K562 (cell line): ENCODE measurements around the gene RNF141. TPM values are rescaled to one million over a fixed set of nuclear protein-coding genes. Genes with fewer than 3 reads are reported as not detected.

Experiments used
- ATAC-seq: fragments of 200-7000 bp; cut with Tn5 transposase; 3 replicates; pipeline ENCODE4 v1.9.1; 2020; ENCODE audit warnings: moderate library complexity
- BruUV-seq: library from RNA; stranded (reverse); fragments of 400-500 nt; replicated peaks from 2 replicates; lab custom pipeline; 2021; lab: Mats Ljungman, UMichigan
- CTCF ChIA-PET: fragments of 300-600 bp; formaldehyde crosslinking; extraction: SDS; loops from one replicate; lab custom pipeline; 2021; ENCODE audit warnings: low intra/inter-chr PET ratio; lab: Yijun Ruan, JAX
- POLR2A ChIA-PET: fragments of 300-600, 350-650 bp; sonication (Branson Sonifier 250); formaldehyde crosslinking; extraction: SDS; loops from one replicate; lab custom pipeline; 2021; ENCODE audit warnings: antibody characterized with exemption, inconsistent platforms; lab: Yijun Ruan, JAX
- DNase-seq, 4 experiments: peaks; one replicate each; pipeline versions ENCODE4 v3.0.0 to v3.0.0-alpha.2; 2011 to 2018; ENCODE audit warnings: low spot score in 3 of 4, mixed read lengths in 3 of 4; ENCODE audit errors: extremely low read depth in 1 of 4
- FAIRE-seq: peaks from 2 replicates; lab custom pipeline; 2011; peaks lifted over from hg19 to GRCh38; lab: Jason Lieb, UNC
- H2AFZ ChIP-seq: 2 replicates; pipeline ENCODE4 v1.6.0; 2011; ENCODE audit warnings: low read depth, low read length, control low read depth, inconsistent platforms
- H3K27ac ChIP-seq: fragments of 200-600 bp; 3 replicates; pipeline ENCODE4 v1.8.0; 2011; ENCODE audit warnings: low read depth, mild to moderate bottlenecking, control low read depth, inconsistent platforms, low read length, moderate library complexity, mixed read lengths; ENCODE audit errors: extremely low read depth
- H3K27me3 ChIP-seq, 2 experiments: fragments of 300-600 bp in 1 of 2; 2 replicates in 1 of 2; 3 replicates in 1 of 2; pipeline versions ENCODE4 v1.6.0 to v1.8.0; 2011; ENCODE audit warnings: inconsistent platforms in 2 of 2, low read length in 2 of 2, mild to moderate bottlenecking in 1 of 2, mixed read lengths in 1 of 2, moderate library complexity in 1 of 2; ENCODE audit not compliant: control insufficient read depth in 2 of 2, insufficient read depth in 2 of 2
- H3K36me3 ChIP-seq: fragments of 300-600 bp; 3 replicates; pipeline ENCODE4 v1.8.0; 2011; ENCODE audit warnings: mild to moderate bottlenecking, low read length, inconsistent platforms; ENCODE audit not compliant: control insufficient read depth, insufficient read depth
- H3K4me1 ChIP-seq, 2 experiments: fragments of 200-600 bp in 1 of 2; replicated peaks in 1 of 2; 2 replicates in 1 of 2; 3 replicates in 1 of 2; pipeline versions ENCODE4 v1.5.1 to v1.8.0; 2011; ENCODE audit warnings: inconsistent platforms in 2 of 2, low read length in 2 of 2, mild to moderate bottlenecking in 1 of 2, mixed read lengths in 1 of 2, moderate library complexity in 1 of 2; ENCODE audit not compliant: control insufficient read depth in 2 of 2, insufficient read depth in 2 of 2
- H3K4me2 ChIP-seq: 2 replicates; pipeline ENCODE4 v1.6.1; 2011; ENCODE audit warnings: low read length, control low read depth, inconsistent platforms, mixed read lengths; ENCODE audit not compliant: insufficient read depth
- H3K4me3 ChIP-seq: fragments of 200-600 bp; sonication (generic), shearing (Covaris generic); 2 replicates; pipeline ENCODE4 v1.5.1; 2016; ENCODE audit warnings: control low read depth, inconsistent platforms
- H3K79me2 ChIP-seq: fragments of 200-600 bp; 3 replicates; pipeline ENCODE4 v1.8.0; 2011; ENCODE audit warnings: low read length, inconsistent platforms; ENCODE audit not compliant: control insufficient read depth, insufficient read depth
- H3K9ac ChIP-seq, 2 experiments: 2 replicates each; pipeline versions ENCODE4 v1.6.0 to v1.6.1; 2011; ENCODE audit warnings: low read depth in 2 of 2, low read length in 2 of 2, control low read depth in 1 of 2, inconsistent platforms in 1 of 2, mild to moderate bottlenecking in 1 of 2, mixed read lengths in 1 of 2; ENCODE audit not compliant: insufficient read depth in 1 of 2
- H3K9me1 ChIP-seq: one replicate; pipeline ENCODE4 v1.6.0; 2011; ENCODE audit warnings: inconsistent platforms, mild to moderate bottlenecking, low read length, moderate library complexity; ENCODE audit not compliant: control insufficient read depth, insufficient read depth
- H3K9me3 ChIP-seq: replicated peaks from 2 replicates; pipeline ENCODE4 v1.5.1; 2011; ENCODE audit warnings: low read depth, low read length, inconsistent platforms; ENCODE audit not compliant: control insufficient read depth, insufficient read depth
- H4K20me1 ChIP-seq: replicated peaks from 2 replicates; pipeline ENCODE4 v1.6.1; 2011; ENCODE audit warnings: low read length, inconsistent platforms, mixed read lengths; ENCODE audit not compliant: control insufficient read depth, insufficient read depth
- BRD4 ChIP-seq: fragments of 200-600 bp; sonication (generic); IDR thresholded peaks from 2 replicates; pipeline ENCODE4 v1.6.1; 2017; ENCODE audit warnings: inconsistent platforms
- ETV1 ChIP-seq: fragments of 450-650 bp; conservative IDR thresholded peaks from 2 replicates; pipeline ENCODE4 v1.6.1; 2016; ENCODE audit warnings: missing genetic modification characterization, control low read depth, low read depth, missing compliant biosample characterization
- FOXK1 ChIP-seq: sonication (generic); formaldehyde crosslinking; IDR thresholded peaks from 2 replicates; pipeline ENCODE4 v1.8.0; 2022; ENCODE audit warnings: missing genetic modification reagents, mild to moderate bottlenecking, borderline replicate concordance
- IRF2 ChIP-seq: sonication (generic); formaldehyde crosslinking; IDR thresholded peaks from 2 replicates; pipeline ENCODE4 v1.8.1; 2022; ENCODE audit warnings: mild to moderate bottlenecking, missing genetic modification reagents
- LEF1 ChIP-seq: fragments of 450-650 bp; IDR thresholded peaks from 2 replicates; pipeline ENCODE4 v1.6.1; 2016; ENCODE audit warnings: mild to moderate bottlenecking
- NFIC ChIP-seq: fragments of 450-650 bp; IDR thresholded peaks from 2 replicates; pipeline ENCODE4 v1.6.1; 2017; ENCODE audit warnings: mild to moderate bottlenecking, inconsistent platforms
- NUFIP1 ChIP-seq: fragments of 450-650 bp; IDR thresholded peaks from 2 replicates; pipeline ENCODE4 v1.6.1; 2018; ENCODE audit not compliant: partially characterized antibody
- RBFOX2 ChIP-seq: fragments of 200-400 bp; formaldehyde crosslinking; IDR thresholded peaks from 2 replicates; pipeline ENCODE4 v1.6.1; 2017; ENCODE audit warnings: low read depth, mild to moderate bottlenecking, low read length, moderate library complexity
- RBM39 ChIP-seq: fragments of 200-400 bp; formaldehyde crosslinking; optimal IDR thresholded peaks from 2 replicates; pipeline ENCODE3; 2018; ENCODE audit warnings: low read depth, low read length
- ZNF175 ChIP-seq: fragments of 200-800 bp; sonication (Bioruptor generic); IDR thresholded peaks from 2 replicates; pipeline ENCODE4 v1.6.1; 2016; ENCODE audit warnings: low read depth, mild to moderate bottlenecking, missing genetic modification characterization, missing compliant biosample characterization
- ZNF212 ChIP-seq: fragments of 450-650 bp; formaldehyde crosslinking; IDR thresholded peaks from 2 replicates; pipeline ENCODE4 v1.4.0; 2020; ENCODE audit warnings: mild to moderate bottlenecking
- ZNF354B ChIP-seq: fragments of 250-450 bp; sonication (Bioruptor Pico); IDR thresholded peaks from 2 replicates; pipeline ENCODE4 v1.4.0; 2020
- WGBS: fragments of 100-300 bp; shearing (Covaris generic); methylation state at CpG from one replicate; pipeline ENCODE4 v1.1.6; 2016; ENCODE audit warnings: low coverage, mixed read lengths; ENCODE audit not compliant: insufficient coverage; ENCODE audit errors: missing lambda C conversion rate; 5-methylcytosine and 5-hydroxymethylcytosine counted together
- in situ Hi-C: fragments of 300-500 bp; cut with MboI; formaldehyde crosslinking; loops from 4 replicates; pipeline ENCODE4 v1.15.0; 2018; ENCODE audit warnings: inconsistent platforms, mixed read lengths
- intact Hi-C: fragments of 100-400 bp; cut with micrococcal nuclease; formaldehyde crosslinking; loops from 2 replicates; pipeline ENCODE4 v1.14.2; 2022
- polyA plus RNA-seq, 8 experiments: library from polyadenylated mRNA; depleted of rRNA in 4 of 8; stranded (reverse) in 5 of 8; unstranded in 3 of 8; fragments of >200 nt; fragmentation: Nextera tagmentation in 2 of 8; fragmentation: Illumina TruSeq in 1 of 8; extraction: Ambion mirVana in 2 of 8; extraction: Trizol in 1 of 8; gene quantifications; 2 replicates each; pipeline versions ENCODE4 v1.2.1 to v1.2.3, GENCODE V29; 2011 to 2014; ENCODE audit warnings: inconsistent platforms in 1 of 8, missing spikeins in 1 of 8
- total RNA-seq, 7 experiments: library from RNA; depleted of rRNA in 6 of 7; stranded (reverse); fragments of >200 nt in 6 of 7; fragmentation: Illumina TruSeq in 2 of 7; extraction: Trizol in 2 of 7; gene quantifications; 2 replicates each; pipeline versions ENCODE4 v1.2.1 to v1.2.3, GENCODE V29; 2011 to 2021; ENCODE audit warnings: low replicate concordance in 1 of 7
- TF ChIP-seq, protein P1 (sequence below): IDR thresholded peaks from 2 replicates; pipeline ENCODE4 v1.6.1; 2011; ENCODE audit warnings: borderline replicate concordance, low read depth, mild to moderate bottlenecking, moderate library complexity, low read length; ENCODE audit not compliant: insufficient read depth, poor library complexity, severe bottlenecking
- TF ChIP-seq, protein P2 (sequence below): fragments of 250-450 bp; sonication (Bioruptor Pico); IDR thresholded peaks from 2 replicates; pipeline ENCODE4 v1.5.1; 2021; ENCODE audit warnings: mild to moderate bottlenecking
- TF ChIP-seq, protein P3 (sequence below): fragments of 200-800 bp; sonication (Bioruptor generic); IDR thresholded peaks from 2 replicates; pipeline ENCODE4 v1.6.1; 2017; ENCODE audit warnings: missing genetic modification characterization, missing compliant biosample characterization
- TF ChIP-seq, protein P4 (sequence below): fragments of 450-650 bp; IDR thresholded peaks from 2 replicates; pipeline ENCODE4 v1.6.1; 2016; ENCODE audit warnings: missing biosample characterization, missing genetic modification characterization

Gene RNF141
- total and polyA plus RNA-seq, 9 of the 15 experiments (the other 6 are each of a cell fraction or from before 2014, with no cell fraction given) = 9.7 to 51.9 (median 18.9) TPM

DNA sequence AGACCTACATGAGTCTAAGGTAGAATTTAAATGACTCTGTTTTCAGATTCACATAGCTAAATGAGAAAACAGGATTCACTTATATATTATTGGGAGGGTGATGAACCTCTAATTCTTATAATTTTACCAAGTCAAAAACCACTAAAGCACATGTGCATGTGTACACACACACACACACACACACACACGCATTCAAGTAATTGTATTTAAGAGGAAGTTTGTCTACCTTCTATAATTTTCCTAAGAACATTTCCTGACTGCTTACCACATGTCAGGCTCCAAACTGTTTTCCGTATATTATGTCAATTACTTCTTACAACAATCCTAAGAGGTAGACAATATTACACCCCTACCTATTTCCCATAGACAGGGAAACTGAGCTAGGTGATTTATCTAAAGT, 6.7 kb downstream of the RNF141 start:
- H3K4me1 ChIP-seq = peaks cover 0 to 6% of the 10 kb centered on the region in 2 experiments; a peak in 2 of 5 replicates
- no peak overlapping the region for H3K9ac ChIP-seq
- DNase-seq = no peak
- H3K36me3 ChIP-seq = peaks cover 28% of the 10 kb centered on the region
- H3K27ac ChIP-seq = no peak overlapping the region
- H3K27me3 ChIP-seq = no peaks in the 10 kb centered on the region
- BruUV-seq = no TSS peak
- in situ Hi-C loops (no loop called here), intact Hi-C loops (no loop called here)
- H2AFZ ChIP-seq = no peak overlapping the region
- H3K9me3 ChIP-seq = no peaks in the 10 kb centered on the region
- H3K4me2 ChIP-seq = no peak overlapping the region
- no peak for ATAC-seq
- ChIA-PET POLR2A (interaction anchor here (1.0 to 3.1 kb wide), 3 partner anchors 14 to 75 kb away, joined by 3 to 12 read pairs (median 5); no protein-coding TSS in a partner anchor), CTCF (no interaction called here)
- no peaks in the 10 kb centered on the region for H4K20me1 ChIP-seq
- H3K79me2 ChIP-seq = peaks cover 2% of the 10 kb centered on the region; the same call in 2 of the 3 replicates
- FAIRE-seq = no peak
- WGBS = 90% methylated on average over 2 of the region's 2 CpGs
- no peaks in the 10 kb centered on the region for H3K9me1 ChIP-seq
- H3K4me3 ChIP-seq = no peak overlapping the region
- no peak for TF ChIP-seq ETV1 (tag)
- TF ChIP-seq, protein P1, sequence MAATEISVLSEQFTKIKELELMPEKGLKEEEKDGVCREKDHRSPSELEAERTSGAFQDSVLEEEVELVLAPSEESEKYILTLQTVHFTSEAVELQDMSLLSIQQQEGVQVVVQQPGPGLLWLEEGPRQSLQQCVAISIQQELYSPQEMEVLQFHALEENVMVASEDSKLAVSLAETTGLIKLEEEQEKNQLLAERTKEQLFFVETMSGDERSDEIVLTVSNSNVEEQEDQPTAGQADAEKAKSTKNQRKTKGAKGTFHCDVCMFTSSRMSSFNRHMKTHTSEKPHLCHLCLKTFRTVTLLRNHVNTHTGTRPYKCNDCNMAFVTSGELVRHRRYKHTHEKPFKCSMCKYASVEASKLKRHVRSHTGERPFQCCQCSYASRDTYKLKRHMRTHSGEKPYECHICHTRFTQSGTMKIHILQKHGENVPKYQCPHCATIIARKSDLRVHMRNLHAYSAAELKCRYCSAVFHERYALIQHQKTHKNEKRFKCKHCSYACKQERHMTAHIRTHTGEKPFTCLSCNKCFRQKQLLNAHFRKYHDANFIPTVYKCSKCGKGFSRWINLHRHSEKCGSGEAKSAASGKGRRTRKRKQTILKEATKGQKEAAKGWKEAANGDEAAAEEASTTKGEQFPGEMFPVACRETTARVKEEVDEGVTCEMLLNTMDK = no peak
- TF ChIP-seq RBFOX2 = no peak
- TF ChIP-seq FOXK1 (CRISPR knock-in tag) = no peak
- no peak for TF ChIP-seq ZNF175 (CRISPR knock-in tag)
- TF ChIP-seq LEF1 = no peak
- no peak for TF ChIP-seq IRF2 (CRISPR knock-in tag)
- no peak for TF ChIP-seq NFIC
- TF ChIP-seq ZNF212 (CRISPR knock-in tag) = no peak
- TF ChIP-seq, protein P2, sequence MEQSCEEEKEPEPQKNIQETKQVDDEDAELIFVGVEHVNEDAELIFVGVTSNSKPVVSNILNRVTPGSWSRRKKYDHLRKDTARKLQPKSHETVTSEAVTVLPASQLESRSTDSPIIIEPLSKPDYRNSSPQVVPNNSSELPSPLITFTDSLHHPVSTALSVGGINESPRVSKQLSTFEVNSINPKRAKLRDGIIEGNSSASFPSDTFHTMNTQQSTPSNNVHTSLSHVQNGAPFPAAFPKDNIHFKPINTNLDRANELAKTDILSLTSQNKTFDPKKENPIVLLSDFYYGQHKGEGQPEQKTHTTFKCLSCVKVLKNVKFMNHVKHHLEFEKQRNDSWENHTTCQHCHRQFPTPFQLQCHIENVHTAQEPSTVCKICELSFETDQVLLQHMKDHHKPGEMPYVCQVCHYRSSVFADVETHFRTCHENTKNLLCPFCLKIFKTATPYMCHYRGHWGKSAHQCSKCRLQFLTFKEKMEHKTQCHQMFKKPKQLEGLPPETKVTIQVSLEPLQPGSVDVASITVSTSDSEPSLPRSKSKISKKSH = no peak
- TF ChIP-seq RBM39 = no peak
- no peak for TF ChIP-seq ZNF354B (CRISPR knock-in tag)
- TF ChIP-seq BRD4 = no peak
- TF ChIP-seq, protein P3, sequence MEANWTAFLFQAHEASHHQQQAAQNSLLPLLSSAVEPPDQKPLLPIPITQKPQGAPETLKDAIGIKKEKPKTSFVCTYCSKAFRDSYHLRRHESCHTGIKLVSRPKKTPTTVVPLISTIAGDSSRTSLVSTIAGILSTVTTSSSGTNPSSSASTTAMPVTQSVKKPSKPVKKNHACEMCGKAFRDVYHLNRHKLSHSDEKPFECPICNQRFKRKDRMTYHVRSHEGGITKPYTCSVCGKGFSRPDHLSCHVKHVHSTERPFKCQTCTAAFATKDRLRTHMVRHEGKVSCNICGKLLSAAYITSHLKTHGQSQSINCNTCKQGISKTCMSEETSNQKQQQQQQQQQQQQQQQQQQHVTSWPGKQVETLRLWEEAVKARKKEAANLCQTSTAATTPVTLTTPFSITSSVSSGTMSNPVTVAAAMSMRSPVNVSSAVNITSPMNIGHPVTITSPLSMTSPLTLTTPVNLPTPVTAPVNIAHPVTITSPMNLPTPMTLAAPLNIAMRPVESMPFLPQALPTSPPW = no peak
- TF ChIP-seq, protein P4, sequence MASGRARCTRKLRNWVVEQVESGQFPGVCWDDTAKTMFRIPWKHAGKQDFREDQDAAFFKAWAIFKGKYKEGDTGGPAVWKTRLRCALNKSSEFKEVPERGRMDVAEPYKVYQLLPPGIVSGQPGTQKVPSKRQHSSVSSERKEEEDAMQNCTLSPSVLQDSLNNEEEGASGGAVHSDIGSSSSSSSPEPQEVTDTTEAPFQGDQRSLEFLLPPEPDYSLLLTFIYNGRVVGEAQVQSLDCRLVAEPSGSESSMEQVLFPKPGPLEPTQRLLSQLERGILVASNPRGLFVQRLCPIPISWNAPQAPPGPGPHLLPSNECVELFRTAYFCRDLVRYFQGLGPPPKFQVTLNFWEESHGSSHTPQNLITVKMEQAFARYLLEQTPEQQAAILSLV = no peak
- no peak for TF ChIP-seq NUFIP1
